HG03095 (cell line): ENCODE measurements around the gene NDUFB8.
"Not testable (repeated sequence)": the region's sequence is repeated elsewhere in the genome, so short reads cannot be mapped to it uniquely, and the experiment has no call there.

Experiments used
- ATAC-seq: cut with Tn5 transposase; IDR thresholded peaks from one replicate; pipeline ENCODE4 v1.9.1; 2021; ENCODE audit warnings: moderate library complexity; ENCODE audit not compliant: unreplicated experiment

Gene NDUFB8

GRCh38 chr10:100529475-100530298 is at the start of gene NDUFB8:
Gene NDUFB8, minus strand, starts transcription at chr10:100529871. Its CDS starts 20 bp downstream, at chr10:100529851.
- ATAC-seq = peak; percentile 50

DNA sequence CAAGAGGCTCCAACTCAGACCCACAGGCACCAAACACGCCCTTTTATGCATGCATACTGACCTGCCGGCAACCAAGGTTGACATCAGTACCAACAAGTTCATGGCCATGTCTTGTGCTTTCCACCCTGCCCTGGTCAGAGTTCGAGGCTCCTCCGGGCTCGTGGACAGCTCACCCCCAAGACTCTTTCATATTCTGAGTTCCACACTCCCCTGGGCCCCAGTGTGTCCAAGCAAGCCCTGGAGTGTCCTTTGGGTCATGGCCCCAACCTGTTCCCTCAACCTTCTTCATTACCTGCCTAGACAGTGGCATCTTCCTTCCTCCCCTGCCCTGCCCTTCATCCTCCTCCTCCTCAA is 46.6 kb upstream of the NDUFB8 start:
- no peak for ATAC-seq

DNA sequence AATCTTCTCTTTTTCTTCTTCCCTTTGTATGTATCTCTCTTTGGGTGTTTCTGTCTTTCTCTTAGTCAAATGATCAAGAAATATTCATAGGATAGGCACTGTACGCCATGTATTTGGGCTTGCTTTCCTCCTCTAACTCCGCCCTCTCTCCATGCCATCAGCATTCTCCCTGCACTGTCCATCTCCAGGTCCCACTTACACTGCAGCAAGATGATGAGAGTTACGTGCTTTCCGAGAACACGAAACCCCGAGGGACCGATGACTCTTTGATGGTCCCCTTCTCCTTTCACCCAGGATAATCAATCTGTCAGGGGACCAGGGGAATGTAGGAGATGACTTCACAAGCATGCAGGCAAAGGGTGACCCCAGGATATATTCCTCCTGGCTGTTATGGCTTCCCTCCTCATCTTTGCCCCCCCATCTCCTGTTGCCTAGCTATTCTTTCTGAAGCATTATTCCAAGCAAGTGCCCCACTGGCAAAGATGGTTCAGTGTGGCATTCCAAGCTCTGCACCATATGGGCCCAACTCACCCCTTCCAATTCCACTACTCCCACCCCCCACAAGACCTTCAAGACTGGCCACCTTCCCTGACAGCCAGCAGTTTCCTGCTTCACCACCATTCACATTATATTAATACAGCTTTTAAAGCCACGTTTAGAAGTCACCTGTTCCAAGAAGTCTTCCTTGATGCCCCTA is 46.1 kb upstream of the NDUFB8 start:
- ATAC-seq = no peak

DNA sequence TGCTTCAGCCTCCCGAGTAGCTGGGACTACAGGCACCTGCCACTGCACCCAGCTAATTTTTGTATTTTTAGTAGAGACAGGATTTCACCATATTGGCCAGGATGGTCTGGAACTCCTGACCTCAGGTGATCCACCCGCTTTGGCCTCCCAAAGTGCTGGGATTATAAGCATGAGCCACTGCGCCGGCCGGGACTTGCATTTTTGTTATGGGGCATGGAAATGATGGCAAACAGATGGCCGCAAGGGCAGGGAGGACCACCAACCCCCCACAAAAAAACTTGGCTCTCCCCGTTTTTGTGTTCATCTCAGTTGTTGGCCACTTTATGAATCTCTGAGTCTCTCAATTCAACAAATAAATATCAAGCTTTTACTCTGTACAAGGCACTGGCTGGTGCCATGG is 45.5 kb upstream of the NDUFB8 start:
- ATAC-seq = not testable (repeated sequence)

DNA sequence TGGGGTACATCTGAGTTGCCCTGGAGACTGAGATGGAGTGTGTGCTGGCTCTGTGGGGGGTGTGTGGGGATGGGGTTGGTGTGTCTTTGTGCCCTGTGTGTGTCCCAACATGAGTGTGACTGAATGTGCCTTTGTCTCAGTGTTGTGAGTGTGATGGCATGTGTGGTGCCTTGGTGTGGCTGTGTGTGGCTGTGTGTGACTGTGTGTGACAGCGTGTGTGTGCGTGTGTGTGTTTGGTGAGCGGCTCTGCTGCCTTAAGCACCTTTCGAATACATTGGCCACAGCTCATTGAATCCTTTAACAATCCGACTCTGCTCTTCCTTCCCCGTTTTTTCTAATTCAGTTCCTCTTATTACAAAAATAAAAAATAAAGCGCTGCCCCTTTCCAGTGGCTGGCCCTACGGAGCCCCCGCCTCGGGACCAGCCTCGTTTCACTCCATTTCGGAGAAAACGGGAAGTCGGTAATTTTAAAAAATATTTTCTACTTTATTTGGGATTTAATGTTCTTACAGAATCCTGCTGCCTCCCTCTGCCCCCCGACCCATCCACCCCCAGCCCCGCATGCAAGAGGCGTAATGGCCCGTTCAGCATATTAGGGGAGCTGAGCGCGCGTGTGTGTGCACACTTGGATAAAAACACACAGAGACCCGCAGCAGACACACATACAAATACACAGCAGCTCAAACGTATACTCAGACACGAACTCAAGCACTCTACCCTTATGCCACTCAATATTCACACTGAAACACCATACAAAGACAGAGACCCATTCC is 41.6 kb upstream of the NDUFB8 start:
- ATAC-seq = no peak

GRCh38 chr10:100570506-100570905 is 40.8 kb upstream of the NDUFB8 start:
- ATAC-seq = no peak

- ATAC-seq = no peak
These were observed 40.2 kb upstream of the NDUFB8 start for GRCh38 chr10:100569687-100570481.

DNA sequence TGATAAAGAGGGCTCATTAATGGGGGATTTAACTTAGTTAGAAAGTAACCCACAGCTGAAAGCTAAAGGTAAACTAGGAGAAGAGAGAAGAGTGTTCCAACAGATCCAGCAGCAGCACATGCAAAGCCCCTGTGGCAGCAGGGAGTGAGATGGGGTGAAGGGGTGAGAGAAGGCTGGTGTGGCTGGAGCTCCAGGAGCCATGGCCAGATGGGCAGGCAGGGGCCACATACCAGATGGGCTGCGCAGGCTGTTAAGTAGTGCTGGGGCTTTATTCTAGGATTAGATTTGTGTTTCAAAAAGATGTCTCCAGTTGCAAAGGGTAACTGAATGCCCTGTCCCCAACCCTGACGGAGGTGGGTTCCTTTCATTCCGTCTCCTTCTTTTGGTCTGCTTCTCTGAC is 39.2 kb upstream of the NDUFB8 start:
- no peak for ATAC-seq

GRCh38 chr10:100567826-100568225 is 38.2 kb upstream of the NDUFB8 start:
- no peak for ATAC-seq

DNA sequence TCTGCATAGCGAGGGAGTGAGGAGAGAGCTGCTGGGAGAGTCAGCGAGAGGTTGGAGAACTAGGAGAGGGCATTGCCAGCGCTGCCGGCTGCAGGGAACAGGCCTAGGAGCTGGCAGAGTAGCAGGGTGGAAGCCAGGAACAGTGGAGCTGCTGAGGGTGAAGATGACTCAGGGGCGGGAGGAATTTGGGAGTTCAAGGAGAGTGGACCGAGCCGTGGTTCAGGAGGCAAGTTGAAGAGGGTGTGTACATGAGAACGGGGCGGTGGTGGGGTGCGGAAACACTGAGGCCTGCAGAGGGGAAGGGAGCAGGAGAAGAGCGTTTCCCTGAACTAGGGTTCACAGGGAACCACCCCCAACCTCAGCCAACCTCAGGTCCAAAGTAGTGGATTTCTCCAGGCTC is 37.6 kb upstream of the NDUFB8 start:
- no peak for ATAC-seq

- ATAC-seq = no peak
These were observed 36.9 kb upstream of the NDUFB8 start for GRCh38 chr10:100566561-100566960.

DNA sequence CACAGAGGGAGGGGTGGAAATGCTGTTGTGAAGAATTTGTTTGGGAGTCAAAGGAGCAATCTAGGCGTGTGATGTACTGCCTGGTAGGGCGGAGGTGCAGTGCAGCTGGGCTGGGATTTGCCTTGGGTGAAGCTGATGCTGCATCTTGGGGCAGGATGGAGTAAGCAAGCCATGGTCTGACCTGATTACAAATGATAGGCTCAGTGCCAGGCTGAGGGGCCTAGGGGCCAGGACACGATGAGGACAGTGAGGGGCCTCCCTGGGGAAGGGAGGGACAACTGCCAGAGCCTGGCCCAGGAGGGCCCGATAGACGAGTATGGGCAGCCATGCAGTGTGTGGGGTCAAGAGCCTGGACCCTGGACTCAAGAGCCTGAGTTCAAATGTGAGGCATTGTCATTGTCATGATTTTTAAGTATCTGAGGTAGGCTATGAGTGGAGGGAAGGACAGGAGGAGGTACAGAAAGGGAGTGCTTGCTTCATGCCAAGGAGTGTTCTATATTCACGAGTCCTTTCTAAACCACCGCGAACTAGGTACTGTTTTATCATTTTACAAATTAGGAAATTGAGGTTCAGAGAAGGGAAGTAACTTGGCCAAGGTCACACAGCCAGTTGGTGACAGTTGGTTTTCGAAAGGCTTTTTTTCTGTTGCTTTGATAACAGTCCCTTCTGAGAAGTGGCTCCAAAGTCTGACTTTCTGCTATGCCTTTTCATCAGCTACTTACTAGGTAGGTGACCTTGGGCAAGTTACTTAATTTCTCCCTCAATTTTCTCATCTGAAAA is 35.7 kb upstream of the NDUFB8 start:
- ATAC-seq = no peak

GRCh38 chr10:100562008-100562672 is 32.5 kb upstream of the NDUFB8 start:
- peak; percentile 73 for ATAC-seq

DNA sequence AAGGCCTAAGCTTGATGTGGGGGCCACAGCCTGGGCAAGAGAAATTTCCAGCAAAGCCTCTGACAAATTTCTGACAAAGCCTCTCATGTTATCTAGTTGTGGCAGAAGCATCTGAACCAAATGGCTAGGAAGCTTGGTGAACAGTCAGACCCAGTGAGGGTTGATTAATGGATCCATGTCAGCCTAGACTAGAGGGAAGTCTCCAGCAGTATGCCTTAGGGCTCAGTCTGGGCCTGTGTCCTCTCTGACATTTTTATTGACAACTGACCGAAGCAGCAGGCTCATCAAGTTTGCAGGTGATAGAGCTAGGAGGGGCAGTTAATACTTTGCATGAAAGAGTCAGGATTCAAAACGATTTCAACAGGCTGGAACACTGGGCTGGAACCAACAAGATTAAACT is 31.3 kb upstream of the NDUFB8 start:
- ATAC-seq = no peak

DNA sequence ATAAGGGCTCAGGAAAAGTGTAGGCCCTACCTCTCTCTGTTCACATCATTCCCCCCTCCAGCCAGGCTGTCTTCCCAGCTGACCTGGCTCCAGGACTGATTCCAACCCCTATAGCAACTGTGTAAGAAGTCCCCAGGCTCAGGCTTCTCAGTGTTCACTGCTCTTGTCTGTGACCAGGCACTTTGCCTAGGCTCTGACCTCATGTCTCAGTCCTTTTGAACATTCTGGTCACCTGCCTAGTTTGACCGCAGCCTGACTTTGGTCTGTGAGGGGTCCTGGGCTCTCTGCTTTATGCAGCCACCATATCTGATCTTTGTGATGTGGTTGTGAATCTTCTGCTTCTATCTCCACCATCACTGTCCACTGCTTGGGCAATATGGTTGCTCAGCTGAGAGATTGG is 30.6 kb upstream of the NDUFB8 start:
- ATAC-seq = no peak

GRCh38 chr10:100554902-100555301 is 25.2 kb upstream of the NDUFB8 start:
- ATAC-seq = no peak

GRCh38 chr10:100553929-100554328 is 24.3 kb upstream of the NDUFB8 start:
- ATAC-seq = no peak

DNA sequence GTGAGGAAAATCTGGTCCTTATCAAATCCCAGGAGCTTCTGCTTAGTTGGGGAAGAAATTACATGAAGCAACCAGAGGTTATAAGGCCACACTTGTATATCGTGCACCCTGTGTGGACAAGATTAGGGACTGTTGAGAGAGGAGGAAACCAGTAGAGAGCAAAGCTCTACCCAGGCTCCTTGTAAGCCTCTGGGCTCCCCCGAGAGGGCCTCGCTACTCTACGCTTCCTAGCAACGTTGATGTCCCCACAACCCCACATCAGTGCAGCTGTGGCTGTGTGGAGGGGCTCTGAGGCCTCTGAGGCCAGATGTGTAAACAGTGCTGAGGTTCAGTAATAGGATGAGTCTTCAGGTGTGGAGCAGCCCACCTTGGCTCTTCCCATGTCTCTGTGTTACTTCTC is 22.1 kb upstream of the NDUFB8 start:
- ATAC-seq = no peak

DNA sequence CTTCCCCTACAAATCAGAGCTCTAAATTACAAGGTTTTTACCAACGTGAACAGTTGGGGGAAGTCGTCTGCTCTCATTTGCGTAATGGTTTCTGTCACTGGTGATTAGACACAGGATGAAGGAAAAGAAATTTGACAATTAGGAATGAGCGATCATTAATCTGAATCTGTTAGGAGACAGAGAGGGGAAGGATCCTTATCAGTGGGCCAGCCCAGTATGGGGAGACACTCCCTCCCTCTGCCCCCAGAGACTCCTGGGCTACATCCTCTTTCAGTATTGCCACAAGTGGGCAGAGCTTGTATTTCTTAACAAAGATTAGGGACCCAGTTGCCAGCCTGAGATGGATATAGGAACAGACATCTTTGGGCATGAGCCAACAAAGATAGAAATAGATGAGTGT is 21.5 kb upstream of the NDUFB8 start:
- ATAC-seq = no peak

DNA sequence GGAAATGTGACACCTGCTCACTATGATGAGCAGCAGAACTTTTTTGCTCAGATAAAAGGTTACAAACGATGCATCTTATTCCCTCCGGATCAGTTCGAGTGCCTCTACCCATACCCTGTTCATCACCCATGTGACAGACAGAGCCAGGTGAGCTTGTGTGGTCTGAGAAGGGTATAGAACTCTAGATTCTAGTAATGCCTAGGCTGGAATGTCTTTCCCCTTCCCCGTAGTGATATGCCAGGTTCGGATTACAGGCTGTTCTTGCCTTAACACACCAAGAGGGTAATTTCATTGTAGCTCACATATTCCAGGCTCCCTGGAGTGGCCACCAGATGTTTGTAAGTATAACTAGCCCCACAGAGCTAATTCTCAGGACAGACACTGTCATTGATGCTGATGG is 15.3 kb upstream of the NDUFB8 start:
- ATAC-seq = no peak
